Gastroesophageal sphincter (tissue), 4 donors: ENCODE results near the gene SPESP1. TPM values are rescaled to one million over a fixed set of nuclear protein-coding genes. Genes with fewer than 3 reads are reported as not detected.

Source experiments
- ATAC-seq: fragments of 150-250 bp; one replicate; pipeline ENCODE4 v1.9.1; 2016; ENCODE audit warnings: mild to moderate bottlenecking, moderate library complexity
- H3K27ac ChIP-seq, 4 donors: fragments of 200-600 bp; sonication (generic) in 3 of 4; 1 replicate in 3 of 4; 2 replicates in 1 of 4; pipeline ENCODE4 v1.5.1; 2016 to 2019
- H3K27me3 ChIP-seq: fragments of 200-600 bp; sonication (generic); one replicate; pipeline ENCODE4 v1.5.1; 2019
- H3K36me3 ChIP-seq, 2 donors: fragments of 200-600 bp; sonication (generic); one replicate each; pipeline ENCODE4 v1.5.1; 2019; ENCODE audit warnings: control low read depth in 1 of 2
- H3K4me1 ChIP-seq, 3 donors: fragments of 200-600 bp; sonication (generic); 1 replicate in 2 of 3; 2 replicates in 1 of 3; pipeline ENCODE4 v1.5.1; 2016 to 2019; ENCODE audit warnings: control low read depth in 2 of 3
- H3K4me3 ChIP-seq, 2 donors: fragments of 200-600 bp; sonication (generic); one replicate each; pipeline ENCODE4 v1.5.1; 2019; ENCODE audit warnings: mild to moderate bottlenecking in 1 of 2, moderate library complexity in 1 of 2
- H3K9me3 ChIP-seq, 3 donors: fragments of 200-600 bp; sonication (generic); one replicate each; pipeline ENCODE4 v1.5.1; 2017 to 2019; ENCODE audit warnings: control low read depth in 2 of 3
- CTCF ChIP-seq, 4 experiments: fragments of 200-600 bp in 2 of 4; fragments of 450-650 bp in 2 of 4; sonication (generic) in 1 of 4; IDR thresholded peaks; one replicate each; pipeline ENCODE4 v1.5.1; 2017 to 2019; ENCODE audit warnings: antibody characterized with exemption in 4 of 4, mild to moderate bottlenecking in 2 of 4, moderate library complexity in 2 of 4
- EP300 ChIP-seq: sonication (generic); formaldehyde crosslinking; IDR thresholded peaks from one replicate; pipeline ENCODE4 v1.6.1; 2017; ENCODE audit warnings: antibody characterized with exemption, mild to moderate bottlenecking
- POLR2A ChIP-seq, 2 donors: fragments of 450-650 bp; IDR thresholded peaks; one replicate each; pipeline ENCODE4 v1.6.1; 2017; ENCODE audit warnings: antibody characterized with exemption in 2 of 2, mild to moderate bottlenecking in 2 of 2, moderate library complexity in 1 of 2
- POLR2AphosphoS5 ChIP-seq: sonication (generic); formaldehyde crosslinking; IDR thresholded peaks from one replicate; pipeline ENCODE4 v1.6.1; 2017; ENCODE audit warnings: antibody characterized with exemption
- WGBS, 2 donors: methylation state at CpG; one replicate each; pipeline ENCODE4 v1.1.5; 2018; ENCODE audit warnings: low coverage in 1 of 2; 5-methylcytosine and 5-hydroxymethylcytosine counted together
- total RNA-seq, 4 donors: library from RNA; depleted of rRNA; stranded (reverse); fragments of >200 nt; gene quantifications; one replicate each; pipeline ENCODE4 v1.1.0, GENCODE V29; 2016

SPESP1 gene
- total RNA-seq, 4 donors from 2014 or later, result 1.6 to 5.9 (median 2.7) TPM

GRCh38 chr15:68933001-68933400 is 2.7 kb downstream of the SPESP1 start:
- no peak overlapping the region for H3K4me3 ChIP-seq
- 80 to 91% methylated on average over 4 to 6 of the region's 6 CpGs for WGBS, 2 donors
- H3K9me3 ChIP-seq, result no peaks in the 10 kb centered on the region
- H3K36me3 ChIP-seq, result no peaks in the 10 kb centered on the region
- no peak overlapping the region for H3K27ac ChIP-seq
- H3K4me1 ChIP-seq, result no peaks in the 10 kb centered on the region
- ATAC-seq, result no peak
- TF ChIP-seq POLR2A (IDR thresholded peaks at IDR 0.05), result no peak
- TF ChIP-seq EP300, result no peak
- no peak for TF ChIP-seq POLR2AphosphoS5
- no peak for TF ChIP-seq CTCF (IDR thresholded peaks at IDR 0.05)
- H3K27me3 ChIP-seq, result peaks cover 20% of the 10 kb centered on the region

GRCh38 chr15:68934341-68934740 is 4.0 kb downstream of the SPESP1 start:
- Histone ChIP-seq H3K27me3 (peaks cover 18% of the 10 kb centered on the region), H3K36me3 (no peaks in the 10 kb centered on the region), H3K4me3 (no peak overlapping the region), H3K4me1 (no peaks in the 10 kb centered on the region), H3K9me3 (no peaks in the 10 kb centered on the region), H3K27ac (no peak overlapping the region)
- TF ChIP-seq EP300 (no peak), POLR2A (IDR thresholded peaks at IDR 0.05) (no peak)
- no peak for ATAC-seq

GRCh38 chr15:68935400-68935937 is 5.1 kb downstream of the SPESP1 start:
- ATAC-seq, result no peak
- Histone ChIP-seq H3K27ac (no peak overlapping the region), H3K9me3 (no peaks in the 10 kb centered on the region), H3K4me1 (no peaks in the 10 kb centered on the region), H3K36me3 (no peaks in the 10 kb centered on the region), H3K27me3 (peaks cover 10% of the 10 kb centered on the region), H3K4me3 (no peak overlapping the region)
- 83 to 88% methylated on average over 2 of the region's 2 CpGs for WGBS, 2 donors
- no peak for TF ChIP-seq POLR2A (IDR thresholded peaks at IDR 0.05)
- TF ChIP-seq CTCF (IDR thresholded peaks at IDR 0.05), result no peak
- TF ChIP-seq POLR2AphosphoS5, result no peak
- TF ChIP-seq EP300, result no peak

GRCh38 chr15:68939501-68939900 is 9.2 kb downstream of the SPESP1 start:
- Histone ChIP-seq H3K9me3 (no peaks in the 10 kb centered on the region), H3K27me3 (peaks cover 12% of the 10 kb centered on the region), H3K36me3 (no peaks in the 10 kb centered on the region), H3K4me1 (no peaks in the 10 kb centered on the region), H3K27ac (no peak overlapping the region), H3K4me3 (no peak overlapping the region)
- ATAC-seq, result no peak
- TF ChIP-seq CTCF (IDR thresholded peaks at IDR 0.05), result no peak
- no peak for TF ChIP-seq POLR2A (IDR thresholded peaks at IDR 0.05)
- no peak for TF ChIP-seq EP300
- no peak for TF ChIP-seq POLR2AphosphoS5
- WGBS, 2 donors, result 40 to 67% methylated on average over 1 of the region's 1 CpG

GRCh38 chr15:68951813-68952212 is 21.5 kb downstream of the SPESP1 start:
- TF ChIP-seq CTCF (IDR thresholded peaks at IDR 0.05), result no peak
- TF ChIP-seq POLR2AphosphoS5, result no peak
- TF ChIP-seq EP300, result no peak
- no peak for TF ChIP-seq POLR2A (IDR thresholded peaks at IDR 0.05)
- Histone ChIP-seq H3K36me3 (no peaks in the 10 kb centered on the region), H3K27ac (no peak overlapping the region), H3K9me3 (peaks cover 0 to 5% (median 0%) of the 10 kb centered on the region in 3 donors), H3K4me3 (no peak overlapping the region), H3K27me3 (peaks cover 5% of the 10 kb centered on the region), H3K4me1 (no peaks in the 10 kb centered on the region)
- no peak for ATAC-seq
- WGBS, 2 donors, result 74 to 80% methylated on average over 4 of the region's 4 CpGs
